Skeletal muscle tissue (tissue), 4 donors: ENCODE results near the gene NXN. TPM values are rescaled to one million over a fixed set of nuclear protein-coding genes. Genes with fewer than 3 reads are reported as not detected.
"Not testable (repeated sequence)": the region's sequence is repeated elsewhere in the genome, so short reads cannot be mapped to it uniquely, and the experiment has no call there.

ENCODE experiments used
- H3K27ac ChIP-seq: one replicate; pipeline ENCODE4 v1.7.0; 2013; ENCODE audit warnings: mild to moderate bottlenecking, low read depth, low read length, inconsistent platforms
- H3K27me3 ChIP-seq, 3 donors: one replicate each; pipeline ENCODE4 v1.7.0; 2013; ENCODE audit warnings: low read length in 3 of 3; ENCODE audit not compliant: control insufficient read depth in 3 of 3, insufficient read depth in 3 of 3
- H3K36me3 ChIP-seq, 3 donors: one replicate each; pipeline ENCODE4 v1.7.0; 2013; ENCODE audit warnings: low read length in 3 of 3; ENCODE audit not compliant: control insufficient read depth in 3 of 3, insufficient read depth in 3 of 3
- H3K4me1 ChIP-seq, 3 donors: one replicate each; pipeline ENCODE4 v1.7.0; 2013; ENCODE audit warnings: low read length in 3 of 3, mild to moderate bottlenecking in 3 of 3; ENCODE audit not compliant: control insufficient read depth in 3 of 3, insufficient read depth in 3 of 3
- H3K4me3 ChIP-seq, 3 donors: one replicate each; pipeline ENCODE4 v1.7.0; 2013; ENCODE audit warnings: low read length in 3 of 3
- H3K9ac ChIP-seq, 3 donors: one replicate each; pipeline ENCODE4 v1.7.0; 2013; ENCODE audit warnings: low read length in 3 of 3, mild to moderate bottlenecking in 3 of 3, moderate library complexity in 2 of 3, low read depth in 1 of 3
- H3K9me3 ChIP-seq, 3 donors: one replicate each; pipeline ENCODE4 v1.7.0; 2013; ENCODE audit warnings: low read length in 3 of 3; ENCODE audit not compliant: control insufficient read depth in 3 of 3
- total RNA-seq: library from RNA; depleted of rRNA; stranded (reverse); fragments of >200 nt; gene quantifications from one replicate; pipeline ENCODE4 v1.2.3, GENCODE V29; 2014
- donor health status: Osteomylitis.

NXN gene
- total RNA-seq, 1 donor from 2014 or later: 33.9 TPM

GRCh38 chr17:861364-861763, 118.2 kb downstream of the NXN start:
- Histone ChIP-seq H3K4me1 (peaks cover 20 to 29% (median 26%) of the 10 kb centered on the region in 3 donors), H3K9me3 (no peaks in the 10 kb centered on the region), H3K4me3 (no peak overlapping the region), H3K27me3 (no peaks in the 10 kb centered on the region), H3K27ac (no peak overlapping the region), H3K36me3 (no peaks in the 10 kb centered on the region), H3K9ac (no peak overlapping the region)

GRCh38 chr17:860805-861204, 118.8 kb downstream of the NXN start:
- Histone ChIP-seq H3K36me3 (no peaks in the 10 kb centered on the region), H3K4me1 (peaks cover 17 to 27% (median 25%) of the 10 kb centered on the region in 3 donors), H3K9ac (no peak overlapping the region), H3K27ac (no peak overlapping the region), H3K9me3 (no peaks in the 10 kb centered on the region), H3K4me3 (no peak overlapping the region), H3K27me3 (no peaks in the 10 kb centered on the region)

- Histone ChIP-seq H3K27ac (peak overlapping the region; percentile 77), H3K4me1 (peaks cover 17 to 28% (median 27%) of the 10 kb centered on the region in 3 donors), H3K4me3 (peak overlapping the region in 2 of 3 donors; percentile 7 to 29), H3K36me3 (no peaks in the 10 kb centered on the region), H3K27me3 (no peaks in the 10 kb centered on the region), H3K9me3 (no peaks in the 10 kb centered on the region), H3K9ac (peak overlapping the region; percentile 23 to 69 (median 61))
These were observed 119.8 kb downstream of the NXN start for GRCh38 chr17:859824-860195.

GRCh38 chr17:859061-859823, 120.3 kb downstream of the NXN start:
- Histone ChIP-seq H3K36me3 (no peaks in the 10 kb centered on the region), H3K4me3 (peak overlapping the region in 2 of 3 donors; percentile 7 to 29), H3K27ac (peak overlapping the region; percentile 77), H3K27me3 (no peaks in the 10 kb centered on the region), H3K9ac (peak overlapping the region; percentile 23 to 69 (median 61)), H3K9me3 (no peaks in the 10 kb centered on the region), H3K4me1 (peaks cover 17 to 27% (median 25%) of the 10 kb centered on the region in 3 donors)

GRCh38 chr17:856149-856548, 123.4 kb downstream of the NXN start:
- Histone ChIP-seq H3K27me3 (no peaks in the 10 kb centered on the region), H3K9me3 (no peaks in the 10 kb centered on the region), H3K36me3 (no peaks in the 10 kb centered on the region), H3K4me1 (peaks cover 25 to 35% (median 31%) of the 10 kb centered on the region in 3 donors), H3K4me3 (no peak overlapping the region), H3K27ac (no peak overlapping the region), H3K9ac (no peak overlapping the region)

GRCh38 chr17:855569-855968, 124.0 kb downstream of the NXN start:
- Histone ChIP-seq H3K9me3 (no peaks in the 10 kb centered on the region), H3K4me3 (no peak overlapping the region), H3K36me3 (no peaks in the 10 kb centered on the region), H3K4me1 (peaks cover 31 to 41% (median 37%) of the 10 kb centered on the region in 3 donors), H3K27ac (no peak overlapping the region), H3K27me3 (no peaks in the 10 kb centered on the region), H3K9ac (no peak overlapping the region)

GRCh38 chr17:852850-853249, 126.7 kb downstream of the NXN start:
- not testable (repeated sequence) for H3K27ac ChIP-seq, H3K36me3 ChIP-seq, H3K27me3 ChIP-seq, H3K9ac ChIP-seq, H3K9me3 ChIP-seq, H3K4me3 ChIP-seq
- H3K4me1 ChIP-seq: peaks cover 19 to 44% (median 36%) of the 10 kb centered on the region in 3 donors

GRCh38 chr17:852349-852748, 127.2 kb downstream of the NXN start:
- Histone ChIP-seq H3K4me3 (no peak overlapping the region), H3K4me1 (peaks cover 21 to 46% (median 38%) of the 10 kb centered on the region in 3 donors), H3K9me3 (no peaks in the 10 kb centered on the region), H3K27me3 (no peaks in the 10 kb centered on the region), H3K27ac (no peak overlapping the region), H3K9ac (peak overlapping the region in 1 of 3 donors; percentile 50), H3K36me3 (no peaks in the 10 kb centered on the region)

GRCh38 chr17:851924-852323, 127.7 kb downstream of the NXN start:
- Histone ChIP-seq H3K4me3 (peak overlapping the region in 2 of 3 donors; percentile 1 to 27), H3K27me3 (no peaks in the 10 kb centered on the region), H3K27ac (peak overlapping the region; percentile 61)

More at GRCh38 chr17:851924-852323, 127.7 kb downstream of the NXN start:
- Histone ChIP-seq H3K9ac (peak overlapping the region in 2 of 3 donors; percentile 24 to 50), H3K9me3 (no peaks in the 10 kb centered on the region), H3K36me3 (no peaks in the 10 kb centered on the region), H3K4me1 (peaks cover 26 to 49% (median 39%) of the 10 kb centered on the region in 3 donors)
